ENCODE data around the gene HEXIM2.

The HEXIM2 gene

DNA sequence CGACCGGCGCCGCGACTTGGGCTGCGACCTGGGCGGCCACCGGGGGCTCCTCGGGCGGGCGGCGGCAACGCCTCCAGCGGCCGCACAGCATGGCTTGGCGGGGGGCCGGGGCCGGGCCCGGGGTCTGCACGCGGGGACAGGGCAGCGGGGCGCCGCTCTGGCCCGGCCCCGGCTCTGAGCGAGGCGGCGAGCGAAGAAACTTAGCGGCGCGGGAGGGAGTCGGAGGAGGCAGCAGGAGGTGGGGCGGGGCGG, 29.4 kb upstream of the HEXIM2 start, which contains the start of gene PLCD3:
TSS of gene PLCD3 (minus strand) at position 196 of the 252 bp plus-strand sequence. CDS start at position 91, 105 bp downstream.
- TF ChIP-seq, protein P1, sequence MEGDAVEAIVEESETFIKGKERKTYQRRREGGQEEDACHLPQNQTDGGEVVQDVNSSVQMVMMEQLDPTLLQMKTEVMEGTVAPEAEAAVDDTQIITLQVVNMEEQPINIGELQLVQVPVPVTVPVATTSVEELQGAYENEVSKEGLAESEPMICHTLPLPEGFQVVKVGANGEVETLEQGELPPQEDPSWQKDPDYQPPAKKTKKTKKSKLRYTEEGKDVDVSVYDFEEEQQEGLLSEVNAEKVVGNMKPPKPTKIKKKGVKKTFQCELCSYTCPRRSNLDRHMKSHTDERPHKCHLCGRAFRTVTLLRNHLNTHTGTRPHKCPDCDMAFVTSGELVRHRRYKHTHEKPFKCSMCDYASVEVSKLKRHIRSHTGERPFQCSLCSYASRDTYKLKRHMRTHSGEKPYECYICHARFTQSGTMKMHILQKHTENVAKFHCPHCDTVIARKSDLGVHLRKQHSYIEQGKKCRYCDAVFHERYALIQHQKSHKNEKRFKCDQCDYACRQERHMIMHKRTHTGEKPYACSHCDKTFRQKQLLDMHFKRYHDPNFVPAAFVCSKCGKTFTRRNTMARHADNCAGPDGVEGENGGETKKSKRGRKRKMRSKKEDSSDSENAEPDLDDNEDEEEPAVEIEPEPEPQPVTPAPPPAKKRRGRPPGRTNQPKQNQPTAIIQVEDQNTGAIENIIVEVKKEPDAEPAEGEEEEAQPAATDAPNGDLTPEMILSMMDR (IDR thresholded peaks at IDR 0.05; ENCODE audit: insufficient read depth, low read depth, low read length, missing control alignments), result no peak
- peak within 1 kb of the TSS; percentile 86 for H3K4me3 ChIP-seq (ENCODE audit: low read depth, low read length)
- DNase-seq (ENCODE audit: low read depth), result no peak

DNA sequence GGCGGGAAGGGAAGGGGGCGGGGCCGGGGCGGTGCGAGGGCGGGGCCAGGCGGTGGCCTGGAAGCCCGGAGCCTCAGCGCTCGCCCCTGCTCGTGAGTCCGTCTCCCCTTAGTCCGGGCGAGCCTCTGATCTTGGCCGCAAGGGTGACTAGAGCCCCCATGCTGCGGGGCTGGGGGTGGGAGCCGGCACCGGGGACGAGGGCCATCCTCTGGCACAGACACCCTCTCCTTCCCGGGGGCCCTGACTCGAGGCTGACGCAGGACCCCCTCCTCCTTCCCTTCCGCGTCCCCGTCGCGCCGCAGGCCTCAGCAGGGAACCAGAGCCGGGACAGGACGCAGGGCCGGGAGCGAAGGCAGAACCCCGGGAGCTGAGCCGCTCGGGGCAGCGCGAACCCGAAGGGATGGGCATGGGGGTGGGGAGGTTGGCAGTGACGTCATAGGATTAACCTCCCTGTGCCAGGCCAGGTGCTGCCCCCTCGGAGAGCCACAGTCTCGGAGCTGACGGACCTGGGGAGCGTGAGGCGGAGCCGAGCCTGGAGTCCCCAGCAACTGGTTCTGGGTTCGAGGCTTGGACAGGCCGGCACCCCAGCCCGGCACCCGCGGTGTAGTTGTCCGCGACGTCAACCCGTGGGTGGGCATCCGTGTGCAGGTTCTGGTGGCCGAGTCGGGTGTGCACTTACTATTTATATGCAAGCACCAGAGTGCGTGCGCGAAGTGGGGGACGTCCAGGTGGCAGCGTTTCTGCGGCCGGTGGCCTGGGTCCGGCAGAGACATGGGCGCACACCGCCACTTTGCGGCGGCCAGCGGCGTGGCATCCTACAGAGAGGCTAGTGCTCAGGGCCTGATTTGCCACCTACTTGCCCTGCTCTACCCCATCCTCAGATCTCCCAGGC, 28.9 kb upstream of the HEXIM2 start:
- TF ChIP-seq, protein P1 (IDR thresholded peaks at IDR 0.05; ENCODE audit: insufficient read depth, low read depth, low read length, missing control alignments), result peak; percentile 87
- DNase-seq (ENCODE audit: low read depth), result peak; percentile 89
- peak overlapping the region; percentile 86 for H3K4me3 ChIP-seq (ENCODE audit: low read depth, low read length)

DNA sequence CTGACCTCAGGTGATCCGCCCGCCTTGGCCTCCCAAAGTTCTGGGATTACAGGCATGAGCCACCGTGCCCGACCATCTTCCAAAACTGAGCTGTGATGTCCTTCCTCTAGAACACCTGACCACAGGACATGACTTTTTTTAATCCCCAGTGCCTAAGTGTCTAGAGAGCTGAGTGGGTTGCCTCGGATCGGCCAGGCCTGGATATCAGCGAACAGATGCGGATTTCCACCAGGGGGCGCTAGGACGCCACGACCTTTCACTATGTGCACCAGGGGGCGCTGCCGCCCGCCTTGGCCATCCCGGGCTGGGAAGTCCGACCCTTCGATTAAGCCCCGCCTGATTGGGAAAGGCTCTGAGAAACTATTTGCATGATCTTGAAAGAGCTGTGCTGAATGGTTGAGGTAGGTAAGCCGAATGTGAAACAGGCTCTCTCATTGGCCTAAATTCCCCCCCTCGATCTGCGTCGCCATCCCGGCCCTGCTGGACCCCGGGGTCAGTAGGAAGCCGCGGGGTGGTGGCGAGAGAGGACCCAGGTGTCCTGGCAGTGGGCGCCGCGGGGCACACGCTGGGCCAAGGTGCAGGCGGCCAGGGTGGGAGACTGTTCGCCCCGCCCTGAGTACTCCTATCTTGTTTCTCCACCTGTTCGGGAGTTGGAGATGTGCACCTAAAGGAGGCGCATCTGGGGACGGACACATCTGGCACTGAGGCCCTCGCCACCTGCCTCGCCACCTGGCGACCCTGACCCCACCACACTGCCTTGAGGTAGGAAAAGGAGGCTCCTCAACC, 26.3 kb upstream of the HEXIM2 start, which contains the start of gene ACBD4:
TSS of gene ACBD4 (plus strand) at position 496 of the 786 bp plus-strand sequence. CDS start 458 bp downstream, outside the sequence.
- TF ChIP-seq, protein P1 (IDR thresholded peaks at IDR 0.05; ENCODE audit: insufficient read depth, low read depth, low read length, missing control alignments), result peak; percentile 100
- DNase-seq (ENCODE audit: low read depth), result peak; percentile 98
- H3K4me3 ChIP-seq (ENCODE audit: low read depth, low read length), result peak within 1 kb of the TSS; percentile 70

- DNase-seq (ENCODE audit: low read depth), result no peak
- TF ChIP-seq, protein P1 (IDR thresholded peaks at IDR 0.05; ENCODE audit: insufficient read depth, low read depth, low read length, missing control alignments), result no peak
- peak overlapping the region; percentile 70 for H3K4me3 ChIP-seq (ENCODE audit: low read depth, low read length)
These were observed 25.5 kb upstream of the HEXIM2 start for GRCh38 chr17:45135978-45136791.

GRCh38 chr17:45136846-45137560, 24.7 kb upstream of the HEXIM2 start:
- TF ChIP-seq, protein P1 (IDR thresholded peaks at IDR 0.05; ENCODE audit: insufficient read depth, low read depth, low read length, missing control alignments), result no peak
- H3K4me3 ChIP-seq (ENCODE audit: low read depth, low read length), result no peak overlapping the region
- DNase-seq (ENCODE audit: low read depth), result no peak
